NT2/D1 (cell line): ENCODE results near the gene WNK4.

Source experiments
- YY1 ChIP-seq: IDR thresholded peaks from 2 replicates; pipeline ENCODE4 v1.6.1; 2011; ENCODE audit not compliant: insufficient read length, insufficient read depth
- ZNF274 ChIP-seq: IDR thresholded peaks from 2 replicates; pipeline ENCODE4 v1.6.1; 2011; ENCODE audit warnings: mild to moderate bottlenecking, low read depth, low read length

GRCh38 chr17:42809250-42809649, 28.8 kb downstream of the WNK4 start:
- TF ChIP-seq YY1, result no peak
- no peak for TF ChIP-seq ZNF274
